H9 (cell line): ENCODE data around the gene ERO1A. TPM values are rescaled to one million over a fixed set of nuclear protein-coding genes. Genes with fewer than 3 reads are reported as not detected.
A peak's percentile ranks its signal among the peaks of the same experiment; 100 is the strongest.

Experiments used
- DNase-seq: peaks from one replicate; pipeline ENCODE4 v3.0.0-alpha.2; 2017
- H2AFZ ChIP-seq: one replicate; pipeline ENCODE4 v1.6.1; 2013; ENCODE audit warnings: mild to moderate bottlenecking, low read length, control low read depth, moderate library complexity
- H2AK5ac ChIP-seq: 2 replicates; pipeline ENCODE4 v1.6.1; 2013; ENCODE audit warnings: low read length, control low read depth, mixed read lengths; ENCODE audit not compliant: insufficient read length
- H2BK120ac ChIP-seq: one replicate; pipeline ENCODE4 v1.6.1; 2013; ENCODE audit warnings: low read depth, mild to moderate bottlenecking, low read length, control low read depth, inconsistent platforms; ENCODE audit not compliant: poor library complexity, severe bottlenecking
- H2BK12ac ChIP-seq: 2 replicates; pipeline ENCODE4 v1.6.1; 2013; ENCODE audit warnings: low read length, control low read depth, mixed read lengths, low read depth; ENCODE audit not compliant: insufficient read length
- H2BK15ac ChIP-seq: 2 replicates; pipeline ENCODE4 v1.6.1; 2013; ENCODE audit warnings: low read depth, low read length, control low read depth
- H2BK20ac ChIP-seq: one replicate; pipeline ENCODE4 v1.6.1; 2013; ENCODE audit warnings: low read depth, mild to moderate bottlenecking, low read length, control low read depth, inconsistent platforms; ENCODE audit not compliant: poor library complexity, severe bottlenecking
- H2BK5ac ChIP-seq: 2 replicates; pipeline ENCODE4 v1.6.1; 2013; ENCODE audit warnings: low read length, control low read depth, mixed read lengths; ENCODE audit not compliant: insufficient read length
- H3K14ac ChIP-seq: 2 replicates; pipeline ENCODE4 v1.6.1; 2013; ENCODE audit warnings: low read length, control low read depth; ENCODE audit not compliant: insufficient read depth
- H3K18ac ChIP-seq: 2 replicates; pipeline ENCODE4 v1.6.1; 2013; ENCODE audit warnings: low read depth, mild to moderate bottlenecking, mixed read lengths, low read length, control low read depth; ENCODE audit not compliant: insufficient read length
- H3K23ac ChIP-seq: 2 replicates; pipeline ENCODE4 v1.6.1; 2013; ENCODE audit warnings: low read length, control low read depth, mixed read lengths, low read depth; ENCODE audit not compliant: insufficient read length
- H3K23me2 ChIP-seq: 2 replicates; pipeline ENCODE4 v1.6.1; 2013; ENCODE audit warnings: low read depth, mild to moderate bottlenecking, mixed read lengths, low read length, control low read depth; ENCODE audit not compliant: insufficient read length, poor library complexity, severe bottlenecking
- H3K27ac ChIP-seq: 2 replicates; pipeline ENCODE4 v1.5.1; 2013; ENCODE audit warnings: low read length, control low read depth, mixed read lengths, low read depth; ENCODE audit not compliant: insufficient read length
- H3K27me3 ChIP-seq: 2 replicates; pipeline ENCODE4 v1.6.1; 2013; ENCODE audit warnings: low read length, control low read depth, inconsistent platforms; ENCODE audit not compliant: insufficient read depth
- H3K4ac ChIP-seq: 2 replicates; pipeline ENCODE4 v1.6.1; 2013; ENCODE audit warnings: low read depth, mild to moderate bottlenecking, control low read depth, inconsistent platforms, low read length, moderate library complexity
- H3K4me1 ChIP-seq: 2 replicates; pipeline ENCODE4 v1.6.1; 2013; ENCODE audit warnings: low read length, control low read depth, inconsistent platforms; ENCODE audit not compliant: insufficient read depth
- H3K4me2 ChIP-seq: 2 replicates; pipeline ENCODE4 v1.6.1; 2013; ENCODE audit warnings: low read length, control low read depth, mixed read lengths; ENCODE audit not compliant: insufficient read length, insufficient read depth
- H3K56ac ChIP-seq: 2 replicates; pipeline ENCODE4 v1.6.1; 2013; ENCODE audit warnings: low read depth, mild to moderate bottlenecking, mixed read lengths, low read length, control low read depth; ENCODE audit not compliant: insufficient read length
- H3K79me1 ChIP-seq: 2 replicates; pipeline ENCODE4 v1.6.1; 2013; ENCODE audit warnings: low read depth, mild to moderate bottlenecking, moderate library complexity, low read length, control low read depth, inconsistent platforms; ENCODE audit not compliant: insufficient read depth, poor library complexity, severe bottlenecking
- H3K79me2 ChIP-seq: 2 replicates; pipeline ENCODE4 v1.6.1; 2013; ENCODE audit warnings: low read length, control low read depth, inconsistent platforms; ENCODE audit not compliant: insufficient read depth
- H3K9ac ChIP-seq: 2 replicates; pipeline ENCODE4 v1.6.1; 2013; ENCODE audit warnings: low read length, control low read depth, mixed read lengths; ENCODE audit not compliant: insufficient read length; ENCODE audit errors: extremely low read depth
- H3K9me3 ChIP-seq: one replicate; pipeline ENCODE4 v1.6.1; 2013; ENCODE audit warnings: low read depth, low read length, inconsistent platforms; ENCODE audit not compliant: control insufficient read depth
- H3T11ph ChIP-seq: one replicate; pipeline ENCODE4 v1.6.1; 2013; ENCODE audit warnings: mild to moderate bottlenecking, low read length, control low read depth, inconsistent platforms
- H4K20me1 ChIP-seq: one replicate; pipeline ENCODE4 v1.6.1; 2013; ENCODE audit not compliant: control insufficient read depth, insufficient read length, insufficient read depth
- H4K5ac ChIP-seq: 2 replicates; pipeline ENCODE4 v1.6.1; 2013; ENCODE audit warnings: low read depth, mild to moderate bottlenecking, mixed read lengths, low read length, control low read depth; ENCODE audit not compliant: insufficient read length
- H4K8ac ChIP-seq: replicated peaks from 2 replicates; pipeline ENCODE4 v1.6.1; 2013; ENCODE audit warnings: low read length, control low read depth, mixed read lengths, low read depth; ENCODE audit not compliant: insufficient read length
- H4K91ac ChIP-seq: 2 replicates; pipeline ENCODE4 v1.6.1; 2013; ENCODE audit warnings: low read depth, mild to moderate bottlenecking, moderate library complexity, mixed read lengths, low read length, control low read depth; ENCODE audit not compliant: insufficient read length
- H3K27ac Mint-ChIP-seq, 3 experiments: 2 replicates in 2 of 3; 3 replicates in 1 of 3; pipeline ENCODE4 v1.8.0; 2020 to 2021; ENCODE audit warnings: mixed read lengths in 3 of 3, mild to moderate bottlenecking in 1 of 3, moderate library complexity in 1 of 3
- H3K27me3 Mint-ChIP-seq: 2 replicates; pipeline ENCODE4 v1.8.0; 2021; ENCODE audit warnings: low read depth, mild to moderate bottlenecking, moderate library complexity, mixed read lengths
- H3K36me3 Mint-ChIP-seq, 3 experiments: 2 replicates in 2 of 3; 3 replicates in 1 of 3; pipeline ENCODE4 v1.8.0; 2020 to 2021; ENCODE audit warnings: low read depth in 3 of 3, mixed read lengths in 3 of 3; ENCODE audit not compliant: insufficient read depth in 1 of 3
- H3K4me1 Mint-ChIP-seq, 2 experiments: 2 replicates each; pipeline ENCODE4 v1.8.0; 2020; ENCODE audit warnings: mixed read lengths in 2 of 2
- H3K4me3 Mint-ChIP-seq, 2 experiments: 2 replicates in 1 of 2; 3 replicates in 1 of 2; pipeline ENCODE4 v1.8.0; 2020 to 2021; ENCODE audit warnings: mild to moderate bottlenecking in 2 of 2, mixed read lengths in 2 of 2, moderate library complexity in 1 of 2
- H3K9me3 Mint-ChIP-seq, 2 experiments: 2 replicates in 1 of 2; 3 replicates in 1 of 2; pipeline ENCODE4 v1.8.0; 2020; ENCODE audit warnings: mild to moderate bottlenecking in 2 of 2, mixed read lengths in 2 of 2, moderate library complexity in 1 of 2
- CTCF ChIP-seq: fragments of 200-600 bp; sonication (generic); conservative IDR thresholded peaks from 3 replicates; pipeline ENCODE4 v1.8.0; 2021; ENCODE audit warnings: antibody characterized with exemption, mild to moderate bottlenecking
- WGBS: extraction: QIAGEN DNeasy Blood & Tissue Kit; methylation state at CpG from one replicate; pipeline ENCODE4 v1.1.7; 2013; ENCODE audit warnings: missing lambda C conversion rate, low lambda C conversion rate, mixed read lengths; ENCODE audit not compliant: insufficient read length; ENCODE audit errors: extremely low coverage; 5-methylcytosine and 5-hydroxymethylcytosine counted together
- total RNA-seq: library from RNA; stranded (reverse); gene quantifications from 2 replicates; pipeline ENCODE4 v1.2.1, GENCODE V29; 2021

ERO1A gene
- total RNA-seq, 1 experiment from 2014 or later = 37.1 TPM

GRCh38 chr14:52706286-52706685 is 10.9 kb upstream of the ERO1A start:
- no peak overlapping the region for H2AFZ ChIP-seq
- no peaks in the 10 kb centered on the region for H3K9me3 ChIP-seq
- H3K9ac ChIP-seq = no peak overlapping the region
- no peak overlapping the region for H4K5ac ChIP-seq
- no CpG with 5 or more reads among the region's 5 CpGs for whole genome bisulfite sequencing
- H3K56ac ChIP-seq = no peak overlapping the region
- no peak overlapping the region for H3K23ac ChIP-seq
- peaks cover 8% of the 10 kb centered on the region for H3K79me1 ChIP-seq
- no peaks in the 10 kb centered on the region for H4K20me1 ChIP-seq
- peak overlapping the region; percentile 93 for H3K4me2 ChIP-seq
- no peak for DNase-seq
- peak overlapping the region; percentile 92 to 98 (median 97); a peak in 5 of 7 replicates for H3K27ac Mint-ChIP-seq
- H2BK20ac ChIP-seq = no peak overlapping the region
- no peak overlapping the region for H3K27ac ChIP-seq
- H4K91ac ChIP-seq = no peak overlapping the region
- no peaks in the 10 kb centered on the region for H3K4me1 ChIP-seq
- no peaks in the 10 kb centered on the region; the same call in 1 of the 2 replicates for H3K27me3 Mint-ChIP-seq
- no peak overlapping the region for H3K14ac ChIP-seq
- H3K9me3 Mint-ChIP-seq = no peaks in the 10 kb centered on the region; a peak in 1 of 5 replicates
- no peak overlapping the region for H4K8ac ChIP-seq
- peaks cover 10 to 21% of the 10 kb centered on the region in 2 experiments for H3K4me1 Mint-ChIP-seq
- no peak for TF ChIP-seq CTCF
- H3K4ac ChIP-seq = no peak overlapping the region
- H3K36me3 Mint-ChIP-seq = peaks cover 27 to 45% (median 40%) of the 10 kb centered on the region in 3 experiments
- H3K4me3 Mint-ChIP-seq = peak overlapping the region; percentile 100
- H3K27me3 ChIP-seq = no peaks in the 10 kb centered on the region
- H3T11ph ChIP-seq = no peak overlapping the region
- H2BK120ac ChIP-seq = no peak overlapping the region
- H2BK5ac ChIP-seq = no peak overlapping the region
- no peak overlapping the region for H2AK5ac ChIP-seq
- H3K23me2 ChIP-seq = no peaks in the 10 kb centered on the region
- peaks cover 10% of the 10 kb centered on the region; the same call in 1 of the 2 replicates for H3K79me2 ChIP-seq
- H3K18ac ChIP-seq = no peak overlapping the region
- no peak overlapping the region for H2BK15ac ChIP-seq
- H2BK12ac ChIP-seq = no peak overlapping the region
